B cell (primary cell): Measurements from ENCODE around the gene PTPMT1.

Experiments
- CTCF ChIP-seq: fragments of 200-600 bp; IDR thresholded peaks from one replicate; pipeline ENCODE4 v1.8.0; 2022; ENCODE audit warnings: antibody characterized with exemption, mild to moderate bottlenecking
- EZH2 ChIP-seq: IDR thresholded peaks from 2 replicates; pipeline ENCODE4 v1.6.1; 2012; ENCODE audit warnings: borderline replicate concordance, low read depth, mild to moderate bottlenecking, moderate library complexity, low read length; ENCODE audit not compliant: insufficient read depth, poor library complexity, severe bottlenecking

GRCh38 chr11:47592251-47592650 lies 26.9 kb downstream of the PTPMT1 start:
- TF ChIP-seq CTCF: no peak
- TF ChIP-seq EZH2: no peak
